ENCODE measurements around the gene USP36.
A peak's percentile ranks its signal among the peaks of the same experiment; 100 is the strongest.

USP36 gene

GRCh38 chr17:78836420-78837021 is 4.1 kb downstream of the USP36 start:
- no peak for DNase-seq (ENCODE audit: low read depth)

GRCh38 chr17:78834571-78834970 is 6.0 kb downstream of the USP36 start:
- no peak for DNase-seq (ENCODE audit: low read depth)

- no peak for DNase-seq (ENCODE audit: low read depth)
These were observed 8.1 kb downstream of the USP36 start for GRCh38 chr17:78832541-78832810.

- no peak for DNase-seq (ENCODE audit: low read depth)
These were observed 8.7 kb downstream of the USP36 start for GRCh38 chr17:78831688-78832540.

- DNase-seq (ENCODE audit: low read depth), result no peak
These were observed 11.1 kb downstream of the USP36 start for GRCh38 chr17:78829477-78829876.

- DNase-seq (ENCODE audit: low read depth), result no peak
These were observed 12.0 kb downstream of the USP36 start for GRCh38 chr17:78828470-78829185.

GRCh38 chr17:78826836-78827509 is 13.6 kb downstream of the USP36 start:
- no peak for DNase-seq (ENCODE audit: low read depth)

- no peak for DNase-seq (ENCODE audit: low read depth)
These were observed 14.2 kb downstream of the USP36 start for GRCh38 chr17:78826421-78826820.

GRCh38 chr17:78825696-78826095 is 14.9 kb downstream of the USP36 start:
- no peak for DNase-seq (ENCODE audit: low read depth)

GRCh38 chr17:78824240-78824639 is 16.4 kb downstream of the USP36 start:
- DNase-seq (ENCODE audit: low read depth), result no peak

- DNase-seq (ENCODE audit: low read depth), result no peak
These were observed 17.1 kb downstream of the USP36 start for GRCh38 chr17:78823282-78824046.

- DNase-seq (ENCODE audit: low read depth), result no peak
These were observed 18.1 kb downstream of the USP36 start for GRCh38 chr17:78822552-78822951.

- DNase-seq (ENCODE audit: low read depth), result no peak
These were observed 18.7 kb downstream of the USP36 start for GRCh38 chr17:78821961-78822360.

GRCh38 chr17:78820841-78821240 is 19.8 kb downstream of the USP36 start:
- no peak for DNase-seq (ENCODE audit: low read depth)

GRCh38 chr17:78819806-78820792 is 20.5 kb downstream of the USP36 start:
- no peak for DNase-seq (ENCODE audit: low read depth)

- DNase-seq (ENCODE audit: low read depth), result no peak
These were observed 21.2 kb downstream of the USP36 start for GRCh38 chr17:78819402-78819801.

GRCh38 chr17:78818932-78819331 is 21.7 kb downstream of the USP36 start:
- no peak for DNase-seq (ENCODE audit: low read depth)

- no peak for DNase-seq (ENCODE audit: low read depth)
These were observed 22.3 kb downstream of the USP36 start for GRCh38 chr17:78818152-78818846.

GRCh38 chr17:78817123-78817522 is 23.5 kb downstream of the USP36 start:
- peak; percentile 54 for DNase-seq (ENCODE audit: low read depth)

- DNase-seq (ENCODE audit: low read depth), result no peak
These were observed 24.9 kb downstream of the USP36 start for GRCh38 chr17:78815696-78816095.
